Fibroblast of the aortic adventitia (primary cell): ENCODE measurements around the gene SLC6A11. TPM values are rescaled to one million over a fixed set of nuclear protein-coding genes. Genes with fewer than 3 reads are reported as not detected.

ENCODE experiments used
- DNase-seq: peaks from one replicate; pipeline ENCODE4 v3.0.0-alpha.2; 2010; ENCODE audit warnings: low read depth
- H3K4me3 ChIP-seq: 2 replicates; pipeline ENCODE4 v1.5.1; 2011; ENCODE audit warnings: low read depth, mild to moderate bottlenecking, control low read depth, low read length, moderate library complexity
- total RNA-seq: library from RNA; depleted of rRNA; stranded (reverse); fragments of >200 nt; gene quantifications from 2 replicates; pipeline ENCODE4 v1.2.3, GENCODE V29; 2012; ENCODE audit warnings: low replicate concordance
- TF ChIP-seq, protein P1 (sequence below): IDR thresholded peaks from 2 replicates; pipeline ENCODE4 v1.5.1; 2011; ENCODE audit warnings: mild to moderate bottlenecking, low read length, control low read depth, inconsistent platforms; ENCODE audit not compliant: insufficient read depth

Gene SLC6A11
- total RNA-seq, 1 donor: not detected

DNA sequence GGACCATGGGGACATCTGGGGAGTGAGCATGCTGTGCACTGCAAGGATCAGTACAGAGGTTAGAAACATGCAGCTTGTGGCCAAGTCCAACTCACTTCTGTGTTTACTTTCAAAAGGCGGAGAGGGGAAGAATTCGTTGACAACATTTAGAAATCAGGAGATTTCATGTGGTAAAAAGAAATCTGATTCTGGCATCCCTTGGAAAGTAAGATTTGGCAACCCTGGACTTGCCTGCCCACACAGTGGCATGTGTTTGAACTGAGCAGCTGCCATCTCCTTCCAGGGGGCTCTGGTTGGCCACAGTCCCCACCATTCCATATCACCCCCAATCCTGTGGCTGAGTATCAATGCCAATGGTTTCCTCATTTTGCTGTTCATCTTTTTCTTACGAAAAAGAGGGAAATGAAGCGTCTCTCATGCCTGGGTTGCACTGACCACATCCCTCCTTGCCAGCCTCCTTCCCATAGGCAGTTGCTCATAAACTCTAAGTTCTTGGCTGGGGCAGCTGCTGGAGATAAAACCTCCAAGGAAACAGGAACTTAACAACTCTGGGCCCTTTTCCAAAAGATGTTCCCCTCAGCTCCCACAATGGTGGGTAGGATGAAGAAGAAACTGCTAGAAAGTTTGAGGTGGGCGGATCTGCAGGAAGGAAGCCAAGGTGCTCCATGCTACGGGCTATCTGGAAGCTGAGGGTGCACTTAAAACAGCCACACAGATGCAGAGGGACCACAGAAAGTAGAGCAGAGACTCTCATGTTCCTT is 29.2 kb downstream of the SLC6A11 start:
- DNase-seq: no peak
- TF ChIP-seq, protein P1, sequence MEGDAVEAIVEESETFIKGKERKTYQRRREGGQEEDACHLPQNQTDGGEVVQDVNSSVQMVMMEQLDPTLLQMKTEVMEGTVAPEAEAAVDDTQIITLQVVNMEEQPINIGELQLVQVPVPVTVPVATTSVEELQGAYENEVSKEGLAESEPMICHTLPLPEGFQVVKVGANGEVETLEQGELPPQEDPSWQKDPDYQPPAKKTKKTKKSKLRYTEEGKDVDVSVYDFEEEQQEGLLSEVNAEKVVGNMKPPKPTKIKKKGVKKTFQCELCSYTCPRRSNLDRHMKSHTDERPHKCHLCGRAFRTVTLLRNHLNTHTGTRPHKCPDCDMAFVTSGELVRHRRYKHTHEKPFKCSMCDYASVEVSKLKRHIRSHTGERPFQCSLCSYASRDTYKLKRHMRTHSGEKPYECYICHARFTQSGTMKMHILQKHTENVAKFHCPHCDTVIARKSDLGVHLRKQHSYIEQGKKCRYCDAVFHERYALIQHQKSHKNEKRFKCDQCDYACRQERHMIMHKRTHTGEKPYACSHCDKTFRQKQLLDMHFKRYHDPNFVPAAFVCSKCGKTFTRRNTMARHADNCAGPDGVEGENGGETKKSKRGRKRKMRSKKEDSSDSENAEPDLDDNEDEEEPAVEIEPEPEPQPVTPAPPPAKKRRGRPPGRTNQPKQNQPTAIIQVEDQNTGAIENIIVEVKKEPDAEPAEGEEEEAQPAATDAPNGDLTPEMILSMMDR: no peak
- H3K4me3 ChIP-seq: no peak overlapping the region

DNA sequence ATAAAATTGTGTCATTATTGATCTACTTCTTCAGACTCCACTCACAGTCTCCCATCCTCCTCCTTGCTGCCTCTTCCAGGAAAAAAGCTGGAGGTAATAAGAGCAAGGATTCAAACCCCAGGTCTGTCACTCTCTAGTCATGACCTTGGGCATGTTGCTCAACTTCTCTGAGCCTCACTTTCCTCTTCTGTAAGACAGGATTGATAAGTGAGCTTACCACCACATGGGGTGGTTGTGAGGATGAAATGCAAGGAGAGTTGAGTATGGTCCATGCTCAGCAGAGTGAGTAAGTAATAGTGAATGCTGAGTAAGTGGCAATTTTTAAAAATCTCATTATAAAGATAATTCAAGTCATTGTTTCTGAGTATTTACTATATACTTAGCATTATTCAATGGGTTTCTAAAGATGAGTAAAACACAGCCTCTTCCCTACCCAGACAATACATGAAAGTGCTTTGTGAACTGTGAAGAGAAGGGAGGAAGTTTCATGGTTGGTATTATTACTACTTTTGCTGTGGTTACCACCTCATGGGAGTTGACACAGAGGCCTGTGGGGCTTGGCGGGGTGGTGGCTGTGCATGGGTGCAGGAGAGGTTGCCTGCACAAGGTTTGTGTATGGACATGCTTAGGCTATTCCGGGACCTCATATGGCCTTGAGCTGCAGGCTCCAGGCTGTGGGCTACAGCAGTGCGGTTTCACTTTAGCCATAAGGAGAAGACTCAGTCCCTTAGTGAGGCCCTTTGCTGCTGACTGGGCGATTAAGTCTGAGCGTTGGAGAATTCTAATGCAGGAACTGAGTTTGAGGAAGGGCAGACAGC is 30.0 kb downstream of the SLC6A11 start:
- H3K4me3 ChIP-seq: no peak overlapping the region
- TF ChIP-seq, protein P1: no peak
- no peak for DNase-seq

DNA sequence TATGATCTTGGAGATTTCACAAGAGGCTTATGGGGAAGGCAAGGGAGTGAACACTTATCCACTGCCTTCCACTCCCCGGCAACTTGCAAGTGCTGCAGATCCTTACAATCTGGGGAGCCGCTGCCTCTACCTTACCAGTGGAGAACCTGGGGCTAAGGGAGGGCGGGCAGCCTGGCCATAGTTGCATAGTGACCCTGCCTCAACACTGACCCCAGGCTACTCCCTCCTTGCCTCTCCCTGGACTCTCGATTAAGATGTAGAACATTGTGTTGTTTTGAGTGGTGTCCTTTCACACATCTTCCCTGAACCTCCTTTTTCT is 30.6 kb downstream of the SLC6A11 start:
- no peak overlapping the region for H3K4me3 ChIP-seq
- no peak for DNase-seq
- TF ChIP-seq, protein P1: no peak

DNA sequence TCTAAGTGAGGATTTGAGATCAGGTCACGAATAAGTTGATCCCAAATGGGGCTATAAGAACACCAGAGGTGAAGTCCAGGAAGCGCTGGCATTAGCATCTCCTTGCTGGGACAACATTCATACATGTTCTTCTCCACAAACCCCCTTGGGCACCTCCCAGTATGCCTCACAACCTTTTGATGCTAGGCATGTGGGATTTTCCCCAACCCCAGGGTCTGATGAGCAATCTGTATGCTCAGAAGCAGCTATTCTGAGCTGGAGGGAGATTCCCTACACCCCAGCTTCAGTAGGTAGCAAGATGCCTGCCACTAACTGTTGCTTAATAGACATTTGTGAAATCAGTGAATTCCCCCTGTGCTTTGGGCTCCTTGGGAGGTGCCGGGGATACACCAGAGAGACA is 32.2 kb downstream of the SLC6A11 start:
- no peak for DNase-seq
- TF ChIP-seq, protein P1: no peak
- H3K4me3 ChIP-seq: no peak overlapping the region

DNA sequence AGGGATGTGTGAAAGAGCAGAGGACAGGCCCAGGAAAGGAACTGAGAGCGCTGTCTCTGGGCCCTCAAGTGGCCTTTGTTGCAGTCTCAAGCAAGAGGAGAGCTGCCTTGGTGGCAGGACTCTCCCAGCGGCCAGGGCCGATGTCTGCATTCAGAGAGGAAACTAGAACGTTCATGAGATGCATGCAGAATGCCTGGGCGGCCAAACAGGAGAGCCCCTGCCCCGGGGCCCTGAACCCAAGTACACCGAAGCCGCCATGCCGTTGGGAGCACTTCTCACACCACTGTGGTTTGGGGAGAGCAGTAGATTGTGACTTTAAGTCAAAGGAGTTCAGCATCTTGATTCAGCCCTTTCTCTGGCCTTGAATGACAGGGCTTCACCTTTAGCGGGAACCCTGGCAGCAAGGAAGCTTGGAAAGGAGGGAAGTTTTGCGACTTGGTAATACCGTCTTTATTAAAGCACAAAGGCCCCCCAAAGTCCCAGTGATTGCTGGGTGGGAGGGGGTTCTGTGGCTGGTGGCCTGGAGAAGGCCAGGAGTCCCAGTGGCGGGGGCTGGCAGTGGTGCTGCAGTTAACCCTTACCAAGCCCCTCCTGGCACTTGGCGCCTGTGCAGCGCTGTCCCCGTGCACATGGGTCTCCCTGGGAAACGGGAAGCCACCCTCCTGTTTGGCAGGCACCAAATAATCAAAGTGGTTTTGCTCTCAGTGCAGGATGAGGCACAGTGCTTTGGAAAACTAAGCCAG is 36.2 kb downstream of the SLC6A11 start:
- DNase-seq: no peak
- H3K4me3 ChIP-seq: no peak overlapping the region
- TF ChIP-seq, protein P1: no peak

DNA sequence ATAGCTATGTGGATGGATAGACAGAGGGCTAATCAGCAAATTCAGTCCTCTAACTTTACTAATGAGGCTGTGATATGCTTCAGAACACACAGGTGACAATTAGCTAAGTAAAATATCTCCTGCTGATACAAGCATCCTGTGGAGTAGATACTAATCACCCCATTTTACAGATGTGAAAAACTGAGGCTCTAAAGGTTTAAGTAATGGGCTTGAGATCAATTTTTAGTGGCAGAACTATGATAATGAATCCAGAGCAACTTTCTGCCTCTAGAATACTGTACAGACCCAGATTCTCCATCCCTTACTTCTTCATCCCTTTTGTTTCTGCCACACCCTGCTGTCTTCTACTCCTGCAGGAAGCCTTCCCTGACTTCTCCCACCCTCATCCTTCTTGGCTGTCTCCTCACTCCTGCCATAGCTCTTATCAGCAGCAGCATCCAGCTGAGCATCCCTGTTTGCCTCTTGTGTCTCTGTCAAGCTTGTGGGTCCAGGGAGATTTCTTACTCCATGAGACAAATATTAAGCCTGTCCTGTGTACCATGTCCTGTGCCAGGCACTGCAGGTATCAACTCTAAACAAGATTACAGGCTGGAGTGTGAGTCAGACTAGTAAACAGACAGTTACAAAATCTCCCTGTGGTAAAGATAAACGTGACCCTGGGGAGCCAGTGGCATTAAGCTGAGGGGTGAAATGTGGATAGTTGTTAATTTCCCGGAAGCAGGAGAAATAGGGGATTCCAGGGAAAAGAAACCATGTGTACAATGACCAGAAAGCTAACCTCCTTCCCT is 39.2 kb downstream of the SLC6A11 start:
- TF ChIP-seq, protein P1: no peak
- no peak overlapping the region for H3K4me3 ChIP-seq
- no peak for DNase-seq
